HG03064 (cell line): ENCODE results near the gene GRB7.
"Not testable (repeated sequence)": the region's sequence is repeated elsewhere in the genome, so short reads cannot be mapped to it uniquely, and the experiment has no call there.

Experiments
- ATAC-seq: cut with Tn5 transposase; IDR thresholded peaks from one replicate; pipeline ENCODE4 v1.9.1; 2021; ENCODE audit warnings: low read depth; ENCODE audit not compliant: unreplicated experiment

GRB7 gene

GRCh38 chr17:39730095-39730921 lies 7.4 kb upstream of the GRB7 start, which contains the start of gene MIEN1:
TSS of gene MIEN1 (minus strand) at chr17:39730532. CDS start at chr17:39730495, 37 bp downstream.
- ATAC-seq = peak; percentile 75

- ATAC-seq = no peak
These were observed 5.2 kb upstream of the GRB7 start for GRCh38 chr17:39732586-39732985.

GRCh38 chr17:39735882-39736281 lies 1.9 kb upstream of the GRB7 start:
- ATAC-seq = no peak

GRCh38 chr17:39736319-39737165 lies 1.2 kb upstream of the GRB7 start:
- no peak for ATAC-seq

GRCh38 chr17:39737206-39737759 lies 455 bp upstream of the GRB7 start:
- ATAC-seq = no peak

- no peak for ATAC-seq
These were observed 797 bp downstream of the GRB7 start for GRCh38 chr17:39738568-39738901.

GRCh38 chr17:39738983-39739884 lies 1.5 kb downstream of the GRB7 start:
- ATAC-seq = no peak

GRCh38 chr17:39739885-39740356 lies 2.2 kb downstream of the GRB7 start:
- ATAC-seq = no peak

GRCh38 chr17:39740357-39741111 lies 2.8 kb downstream of the GRB7 start:
- ATAC-seq = no peak

GRCh38 chr17:39742126-39742855 lies 4.6 kb downstream of the GRB7 start:
- no peak for ATAC-seq

- ATAC-seq = no peak
These were observed 5.2 kb downstream of the GRB7 start for GRCh38 chr17:39742856-39743436.

- ATAC-seq = no peak
These were observed 6.5 kb downstream of the GRB7 start for GRCh38 chr17:39744075-39744835.

- ATAC-seq = no peak
These were observed 7.1 kb downstream of the GRB7 start for GRCh38 chr17:39744836-39745215.

- no peak for ATAC-seq
These were observed 7.8 kb downstream of the GRB7 start for GRCh38 chr17:39745335-39746144.

- no peak for ATAC-seq
These were observed 8.4 kb downstream of the GRB7 start for GRCh38 chr17:39746145-39746461.

GRCh38 chr17:39747745-39748144 lies 10.0 kb downstream of the GRB7 start:
- ATAC-seq = no peak

GRCh38 chr17:39748444-39749034 lies 10.8 kb downstream of the GRB7 start:
- ATAC-seq = not testable (repeated sequence)
